PC-3 (cell line): ENCODE measurements around the gene HDAC5. TPM values are rescaled to one million over a fixed set of nuclear protein-coding genes. Genes with fewer than 3 reads are reported as not detected.
A peak's percentile ranks its signal among the peaks of the same experiment; 100 is the strongest.

Experiments used
- ATAC-seq: fragments of 200-7000 bp; cut with Tn5 transposase; 2 replicates; pipeline ENCODE4 v1.9.1; 2020; ENCODE audit warnings: mild to moderate bottlenecking, moderate library complexity
- BruUV-seq: library from RNA; stranded (reverse); fragments of 400-500 nt; replicated peaks from 2 replicates; lab custom pipeline; 2021; lab: Mats Ljungman, UMichigan
- CTCF ChIA-PET: fragments of 300-600 bp; sonication (Branson Sonifier 250); formaldehyde crosslinking; loops from one replicate; lab custom pipeline; 2022; ENCODE audit warnings: antibody characterized with exemption; lab: Charles Lee
- POLR2A ChIA-PET: fragments of 300-600 bp; sonication (Branson Sonifier 250); formaldehyde crosslinking; loops from one replicate; lab custom pipeline; 2022; ENCODE audit warnings: antibody characterized with exemption; ENCODE audit not compliant: unreplicated experiment; lab: Charles Lee
- DNase-seq: peaks from one replicate; pipeline ENCODE4 v3.0.0-alpha.2; 2015
- H2AFZ ChIP-seq: fragments of 300-600 bp; sonication (generic); 2 replicates; pipeline ENCODE4 v1.6.0; 2016; ENCODE audit warnings: antibody characterized with exemption, low read length
- H3F3A ChIP-seq: fragments of 300-600 bp; sonication (generic); one replicate; pipeline ENCODE4 v1.6.0; 2017; ENCODE audit warnings: antibody characterized with exemption, low read length, control low read depth, mild to moderate bottlenecking; ENCODE audit not compliant: unreplicated experiment
- H3K27ac ChIP-seq: fragments of 300-600 bp; sonication (generic); 2 replicates; pipeline ENCODE4 v1.5.1; 2016; ENCODE audit warnings: mild to moderate bottlenecking, low read length
- H3K27me3 ChIP-seq: fragments of 300-600 bp; sonication (generic); 2 replicates; pipeline ENCODE4 v1.6.1; 2016; ENCODE audit warnings: low read length, mixed read lengths
- H3K36me3 ChIP-seq: fragments of 300-600 bp; sonication (generic); 2 replicates; pipeline ENCODE4 v1.6.1; 2016; ENCODE audit warnings: low read depth, mixed run types, low read length, mixed read lengths
- H3K4me1 ChIP-seq: fragments of 300-600 bp; sonication (generic); 2 replicates; pipeline ENCODE4 v1.5.1; 2016; ENCODE audit warnings: low read length; ENCODE audit not compliant: insufficient read depth
- H3K4me2 ChIP-seq: fragments of 300-600 bp; sonication (generic); 2 replicates; pipeline ENCODE4 v1.6.0; 2016; ENCODE audit warnings: low read length
- H3K4me3 ChIP-seq: fragments of 300-600 bp; sonication (generic); 2 replicates; pipeline ENCODE4 v1.5.1; 2016; ENCODE audit warnings: mild to moderate bottlenecking, low read length, mixed read lengths
- H3K79me2 ChIP-seq: fragments of 300-600 bp; sonication (generic); 2 replicates; pipeline ENCODE4 v1.6.1; 2017; ENCODE audit warnings: low read length, mixed read lengths
- H3K9ac ChIP-seq: fragments of 300-600 bp; sonication (generic); 2 replicates; pipeline ENCODE4 v1.6.0; 2016; ENCODE audit warnings: mild to moderate bottlenecking, low read length
- H3K9me2 ChIP-seq: fragments of 300-600 bp; sonication (generic); replicated peaks from 2 replicates; pipeline ENCODE4 v1.6.1; 2016; ENCODE audit warnings: mixed run types, low read length, mixed read lengths
- H3K9me3 ChIP-seq: fragments of 300-600 bp; sonication (generic); 2 replicates; pipeline ENCODE4 v1.6.1; 2016; ENCODE audit warnings: low read length, mixed read lengths
- H4K20me1 ChIP-seq: fragments of 300-600 bp; sonication (generic); 2 replicates; pipeline ENCODE4 v1.6.1; 2016; ENCODE audit warnings: low read length, mixed read lengths
- EZH2 ChIP-seq: fragments of 300-600 bp; sonication (generic); IDR thresholded peaks from one replicate; pipeline ENCODE4 v1.6.1; 2017; ENCODE audit warnings: antibody characterized with exemption, mild to moderate bottlenecking, low read length; ENCODE audit not compliant: unreplicated experiment
- EZH2phosphoT487 ChIP-seq: fragments of 300-600 bp; sonication (generic); IDR thresholded peaks from 2 replicates; pipeline ENCODE4 v1.6.1; 2018; ENCODE audit warnings: mild to moderate bottlenecking, antibody characterized with exemption, low read length, borderline replicate concordance
- intact Hi-C: fragments of 100-400 bp; cut with micrococcal nuclease; formaldehyde crosslinking; loops from 2 replicates; pipeline ENCODE4 v1.9.0; 2023
- total RNA-seq: library from RNA; depleted of rRNA; stranded (reverse); fragments of >200 nt; gene quantifications from 2 replicates; pipeline ENCODE4 v1.2.3, GENCODE V29; 2014
- TF ChIP-seq, protein P1 (sequence below): fragments of 300-600 bp; sonication (generic); conservative IDR thresholded peaks from 2 replicates; pipeline ENCODE4 v1.5.1; 2017; ENCODE audit warnings: antibody characterized with exemption, low read depth, mild to moderate bottlenecking, low read length

The HDAC5 gene
- total RNA-seq, 1 experiment from 2014 or later, result 39.1 TPM

DNA sequence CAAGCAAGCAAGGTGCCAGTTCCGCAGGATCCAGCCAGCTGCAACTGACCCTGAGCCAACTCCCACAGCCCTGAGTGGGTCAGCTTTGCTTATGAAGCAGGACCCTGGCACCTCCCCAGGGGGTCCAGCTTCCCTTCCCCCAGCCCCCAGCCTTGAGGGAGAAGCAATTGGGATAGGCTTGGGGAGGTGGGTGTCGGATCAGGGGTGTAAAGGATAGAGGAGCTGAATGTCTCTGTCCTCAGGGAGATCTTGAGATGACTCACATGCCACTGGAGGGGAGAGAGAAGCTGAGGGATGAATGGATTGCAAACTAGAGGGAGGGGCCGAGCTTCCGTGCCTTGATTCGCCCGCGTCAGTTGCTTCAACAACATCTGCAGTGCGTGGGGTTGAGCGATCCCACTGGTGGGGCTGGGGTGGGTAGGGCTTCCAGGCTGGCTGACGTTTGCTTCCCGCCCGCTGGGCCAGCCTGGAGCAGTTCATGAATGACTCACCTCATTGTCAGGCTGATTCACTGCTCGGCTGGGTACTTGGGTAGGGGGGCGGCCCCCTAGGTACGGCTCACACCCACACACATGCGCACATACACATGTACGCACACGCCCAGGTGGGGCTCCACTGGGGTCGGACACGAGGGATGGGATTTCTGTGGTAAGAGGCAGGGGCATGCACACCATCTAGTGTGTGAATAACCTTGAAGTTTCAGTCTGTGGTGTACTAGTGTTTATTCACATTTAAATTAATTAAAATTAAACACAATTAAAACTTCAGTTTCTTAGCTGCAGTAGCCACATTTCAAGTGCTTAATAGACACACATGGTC is 14.7 kb upstream of the HDAC5 start:
- no peaks in the 10 kb centered on the region for H3K27me3 ChIP-seq
- DNase-seq (peak; percentile 99), ATAC-seq (peak; percentile 86)
- TF ChIP-seq EZH2phosphoT487, result no peak
- TF ChIP-seq EZH2, result no peak
- TF ChIP-seq, protein P1, sequence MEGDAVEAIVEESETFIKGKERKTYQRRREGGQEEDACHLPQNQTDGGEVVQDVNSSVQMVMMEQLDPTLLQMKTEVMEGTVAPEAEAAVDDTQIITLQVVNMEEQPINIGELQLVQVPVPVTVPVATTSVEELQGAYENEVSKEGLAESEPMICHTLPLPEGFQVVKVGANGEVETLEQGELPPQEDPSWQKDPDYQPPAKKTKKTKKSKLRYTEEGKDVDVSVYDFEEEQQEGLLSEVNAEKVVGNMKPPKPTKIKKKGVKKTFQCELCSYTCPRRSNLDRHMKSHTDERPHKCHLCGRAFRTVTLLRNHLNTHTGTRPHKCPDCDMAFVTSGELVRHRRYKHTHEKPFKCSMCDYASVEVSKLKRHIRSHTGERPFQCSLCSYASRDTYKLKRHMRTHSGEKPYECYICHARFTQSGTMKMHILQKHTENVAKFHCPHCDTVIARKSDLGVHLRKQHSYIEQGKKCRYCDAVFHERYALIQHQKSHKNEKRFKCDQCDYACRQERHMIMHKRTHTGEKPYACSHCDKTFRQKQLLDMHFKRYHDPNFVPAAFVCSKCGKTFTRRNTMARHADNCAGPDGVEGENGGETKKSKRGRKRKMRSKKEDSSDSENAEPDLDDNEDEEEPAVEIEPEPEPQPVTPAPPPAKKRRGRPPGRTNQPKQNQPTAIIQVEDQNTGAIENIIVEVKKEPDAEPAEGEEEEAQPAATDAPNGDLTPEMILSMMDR, result no peak
- ChIA-PET POLR2A (interaction anchor here (0.6 to 1.1 kb wide), 8 partner anchors 10 to 445 kb away, joined by 3 to 6 read pairs (median 4); partner anchors contain the start of gene HDAC5), CTCF (interaction anchor here (0.5 to 1.9 kb wide), 11 partner anchors 10 to 456 kb away, joined by 3 to 17 read pairs (median 5); partner anchors contain the start of genes HDAC5 and TMUB2)
- no TSS peak for BruUV-seq
- H3K4me1 ChIP-seq, result peaks cover 33% of the 10 kb centered on the region
- H3K4me3 ChIP-seq, result peak overlapping the region; percentile 59
- no peaks in the 10 kb centered on the region for H3K9me2 ChIP-seq
- H3F3A ChIP-seq, result no peaks in the 10 kb centered on the region
- H4K20me1 ChIP-seq, result no peaks in the 10 kb centered on the region
- H3K9me3 ChIP-seq, result no peaks in the 10 kb centered on the region
- H2AFZ ChIP-seq, result peak overlapping the region; percentile 59
- intact Hi-C loops, result loop anchor here (1.0 to 5.0 kb wide), 5 partner anchors 14 to 131 kb away; partner anchors contain the start of genes G6PC3 and TMUB2
- peak overlapping the region; percentile 89 for H3K4me2 ChIP-seq
- H3K27ac ChIP-seq, result peak overlapping the region; percentile 94
- H3K79me2 ChIP-seq, result peaks cover 13% of the 10 kb centered on the region
- H3K9ac ChIP-seq, result peak overlapping the region; percentile 78
- H3K36me3 ChIP-seq, result no peaks in the 10 kb centered on the region

DNA sequence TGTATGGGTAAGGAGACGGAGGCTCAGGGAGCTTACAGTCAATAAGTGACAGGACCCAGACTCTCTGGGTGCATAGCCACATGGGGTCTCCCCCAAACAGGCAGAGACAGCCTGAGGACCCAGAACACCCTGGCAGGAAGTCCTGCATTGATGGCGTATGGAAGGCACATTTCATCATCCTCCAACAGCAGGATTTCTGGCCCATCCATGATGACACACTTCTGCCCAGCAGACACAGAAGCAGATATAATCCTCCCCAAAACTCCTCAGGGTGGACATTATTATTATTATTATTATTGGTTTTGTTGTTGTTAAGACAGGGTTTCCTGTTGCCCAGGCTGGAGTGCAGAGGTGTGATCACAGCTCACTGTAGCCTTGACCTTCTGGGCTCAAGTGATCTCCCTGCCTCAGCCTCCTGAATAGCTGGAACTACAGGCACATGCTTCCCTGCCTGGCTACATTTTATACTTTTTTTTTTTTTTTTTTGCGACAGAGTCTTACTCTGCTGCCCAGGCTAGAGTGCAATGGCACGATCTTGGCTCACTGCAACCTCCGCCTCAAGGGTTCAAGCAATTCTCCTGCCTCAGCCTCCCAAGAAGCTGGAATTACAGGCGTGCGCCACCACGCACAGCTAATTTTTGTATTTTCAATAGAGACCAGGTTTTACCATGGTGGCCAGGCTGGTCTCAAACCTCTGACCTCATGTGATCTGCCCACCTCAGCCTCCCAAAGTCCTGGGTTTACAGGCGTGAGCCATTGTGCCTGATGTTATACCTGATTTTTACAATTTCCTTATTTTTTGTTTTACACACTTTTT is 11.5 kb upstream of the HDAC5 start:
- Histone ChIP-seq H3F3A (no peaks in the 10 kb centered on the region), H3K36me3 (no peaks in the 10 kb centered on the region), H3K4me2 (no peak overlapping the region), H2AFZ (no peak overlapping the region), H3K27me3 (no peaks in the 10 kb centered on the region), H3K79me2 (no peaks in the 10 kb centered on the region), H3K9me2 (no peaks in the 10 kb centered on the region), H3K9me3 (no peaks in the 10 kb centered on the region), H3K9ac (no peak overlapping the region), H3K27ac (no peak overlapping the region), H4K20me1 (no peaks in the 10 kb centered on the region), H3K4me1 (peaks cover 29% of the 10 kb centered on the region), H3K4me3 (no peak overlapping the region)
- TF ChIP-seq, protein P1, result no peak
- TF ChIP-seq EZH2phosphoT487 (no peak), EZH2 (no peak)
- DNase-seq (no peak), ATAC-seq (no peak)
- BruUV-seq, result no TSS peak
- intact Hi-C loops, result loop anchor here (5.0 kb wide), 1 partner anchor 128 kb away; no protein-coding TSS in a partner anchor
- POLR2A ChIA-PET, result no interaction called here
- CTCF ChIA-PET, result interaction anchor here (1.1 kb wide), 1 partner anchor 12 kb away, joined by 4 read pairs; the partner anchor contains the start of gene HDAC5
